Thyroid gland (tissue), 4 donors: Measurements from ENCODE around the gene NLRP5. TPM values are rescaled to one million over a fixed set of nuclear protein-coding genes. Genes with fewer than 3 reads are reported as not detected.

Experiments used
- DNase-seq, 2 donors: peaks; one replicate each; pipeline ENCODE4 v3.0.0-alpha.2; 2019
- H3K27ac ChIP-seq, 3 donors: fragments of 200-600 bp; sonication (generic); 1 replicate in 2 of 3; 2 replicates in 1 of 3; pipeline ENCODE4 v1.5.1; 2016 to 2019; ENCODE audit warnings: mild to moderate bottlenecking in 1 of 3, moderate library complexity in 1 of 3
- H3K27me3 ChIP-seq: fragments of 200-600 bp; sonication (generic); one replicate; pipeline ENCODE4 v1.5.1; 2019
- H3K36me3 ChIP-seq, 2 donors: fragments of 200-600 bp; sonication (generic); one replicate each; pipeline ENCODE4 v1.5.1; 2016 to 2019
- H3K4me1 ChIP-seq, 2 donors: fragments of 200-600 bp; sonication (generic); one replicate each; pipeline ENCODE4 v1.5.1; 2017 to 2019
- H3K4me3 ChIP-seq, 3 donors: fragments of 200-600 bp; sonication (generic); replicated peaks in 1 of 3; 1 replicate in 2 of 3; 2 replicates in 1 of 3; pipeline ENCODE4 v1.5.1; 2016; ENCODE audit warnings: mild to moderate bottlenecking in 1 of 3
- H3K9me3 ChIP-seq: fragments of 200-600 bp; sonication (generic); one replicate; pipeline ENCODE4 v1.5.1; 2017
- CTCF ChIP-seq, 6 experiments: fragments of 200-600 bp in 3 of 6; fragments of 450-650 bp in 3 of 6; sonication (generic) in 3 of 6; IDR thresholded peaks; one replicate each; pipeline ENCODE4 v1.5.1; 2016 to 2019; ENCODE audit warnings: antibody characterized with exemption in 6 of 6, mild to moderate bottlenecking in 2 of 6, inconsistent platforms in 1 of 6, moderate library complexity in 1 of 6
- POLR2A ChIP-seq, 2 donors: fragments of 450-650 bp; IDR thresholded peaks; one replicate each; pipeline ENCODE4 v1.6.1; 2017; ENCODE audit warnings: antibody characterized with exemption in 2 of 2, mild to moderate bottlenecking in 2 of 2, moderate library complexity in 1 of 2
- WGBS, 2 donors: methylation state at CpG; one replicate each; pipeline ENCODE4 v1.1.5; 2017; 5-methylcytosine and 5-hydroxymethylcytosine counted together
- intact Hi-C: fragments of 100-400 bp; cut with DNase I; formaldehyde crosslinking; loops from one replicate; pipeline ENCODE4 v1.15.1; 2023
- total RNA-seq, 4 donors: library from RNA; depleted of rRNA; stranded (reverse); fragments of >200 nt; gene quantifications; one replicate each; pipeline ENCODE4 v1.2.3, GENCODE V29; 2016

NLRP5 gene
- total RNA-seq, 4 donors from 2014 or later: not detected

- Histone ChIP-seq H3K4me1 (peaks cover 4 to 5% of the 10 kb centered on the region in 2 donors), H3K27me3 (no peaks in the 10 kb centered on the region), H3K36me3 (peaks cover 9 to 12% of the 10 kb centered on the region in 2 donors), H3K4me3 (no peak overlapping the region), H3K27ac (no peak overlapping the region), H3K9me3 (no peaks in the 10 kb centered on the region)
- no peak for DNase-seq
- WGBS, 2 donors: 94% methylated on average over 30 of the region's 31 CpGs
- intact Hi-C loops: loop anchor here (5.0 kb wide), 1 partner anchor 72 kb away; no protein-coding TSS in a partner anchor
- TF ChIP-seq POLR2A (IDR thresholded peaks at IDR 0.05): no peak
- no peak for TF ChIP-seq CTCF (IDR thresholded peaks at IDR 0.05)
Measured at GRCh38 chr19:56099638-56100539, 113.3 kb downstream of the NLRP5 start.

- H3K27ac ChIP-seq: no peak overlapping the region
- no peak overlapping the region for H3K4me3 ChIP-seq
- WGBS, 2 donors: 89 to 94% methylated on average over 18 to 25 of the region's 25 CpGs
- no peak for DNase-seq
- intact Hi-C loops: loop anchor here (5.0 kb wide), 1 partner anchor 71 kb away; no protein-coding TSS in a partner anchor
- peaks cover 13 to 17% of the 10 kb centered on the region in 2 donors for H3K4me1 ChIP-seq
- H3K9me3 ChIP-seq: no peaks in the 10 kb centered on the region
- TF ChIP-seq CTCF (IDR thresholded peaks at IDR 0.05): no peak
- no peak for TF ChIP-seq POLR2A (IDR thresholded peaks at IDR 0.05)
- H3K27me3 ChIP-seq: no peaks in the 10 kb centered on the region
- H3K36me3 ChIP-seq: peaks cover 9 to 12% of the 10 kb centered on the region in 2 donors
Measured at GRCh38 chr19:56101095-56101494, 114.5 kb downstream of the NLRP5 start.

DNA sequence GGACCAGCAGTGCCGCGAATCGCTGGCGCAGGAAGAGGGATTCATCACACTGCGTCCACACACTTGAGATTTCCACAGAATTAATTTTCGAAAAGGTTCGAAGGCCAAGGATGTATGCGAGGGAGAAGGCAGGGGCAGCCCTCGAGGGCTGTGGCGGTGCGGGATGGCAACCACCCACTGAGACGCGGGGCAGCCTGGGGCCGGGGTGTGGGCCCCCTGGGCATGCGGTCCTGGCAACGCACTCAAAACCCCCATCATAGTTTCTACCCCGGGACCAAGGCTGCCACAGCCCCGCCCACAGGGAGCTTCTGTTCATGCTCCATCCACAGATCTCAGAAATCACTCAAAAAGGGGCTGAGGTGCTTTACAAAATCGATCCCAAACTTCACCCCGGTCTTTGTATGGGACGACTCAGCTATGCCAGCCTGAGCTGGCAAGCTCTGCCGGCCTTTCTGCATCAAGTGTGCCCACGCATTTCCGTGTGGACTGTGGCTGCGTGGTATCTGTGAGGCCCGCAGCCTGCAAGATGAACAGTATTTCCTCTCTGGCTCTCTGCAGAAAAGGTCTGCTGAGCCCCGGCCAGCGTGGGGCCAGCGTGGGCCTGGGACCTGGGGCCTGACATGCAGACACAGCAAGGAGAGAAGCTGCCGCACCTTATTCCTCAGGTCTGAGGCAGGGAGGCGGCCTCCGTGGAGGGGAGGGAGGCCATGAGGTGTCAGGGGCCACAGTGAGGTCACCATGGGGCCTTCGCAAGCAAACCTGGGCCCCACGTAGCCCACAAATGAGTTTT is 115.4 kb downstream of the NLRP5 start:
- intact Hi-C loops: loop anchor here (5.0 kb wide), 1 partner anchor 70 kb away; no protein-coding TSS in a partner anchor
- H3K9me3 ChIP-seq: no peaks in the 10 kb centered on the region
- 86 to 93% methylated on average over 24 to 33 of the region's 34 CpGs for WGBS, 2 donors
- H3K4me3 ChIP-seq: no peak overlapping the region
- peaks cover 9 to 12% of the 10 kb centered on the region in 2 donors for H3K36me3 ChIP-seq
- peaks cover 14 to 25% of the 10 kb centered on the region in 2 donors for H3K4me1 ChIP-seq
- H3K27me3 ChIP-seq: no peaks in the 10 kb centered on the region
- no peak for TF ChIP-seq CTCF (IDR thresholded peaks at IDR 0.05)
- TF ChIP-seq POLR2A (IDR thresholded peaks at IDR 0.05): no peak
- DNase-seq: no peak
- H3K27ac ChIP-seq: no peak overlapping the region

DNA sequence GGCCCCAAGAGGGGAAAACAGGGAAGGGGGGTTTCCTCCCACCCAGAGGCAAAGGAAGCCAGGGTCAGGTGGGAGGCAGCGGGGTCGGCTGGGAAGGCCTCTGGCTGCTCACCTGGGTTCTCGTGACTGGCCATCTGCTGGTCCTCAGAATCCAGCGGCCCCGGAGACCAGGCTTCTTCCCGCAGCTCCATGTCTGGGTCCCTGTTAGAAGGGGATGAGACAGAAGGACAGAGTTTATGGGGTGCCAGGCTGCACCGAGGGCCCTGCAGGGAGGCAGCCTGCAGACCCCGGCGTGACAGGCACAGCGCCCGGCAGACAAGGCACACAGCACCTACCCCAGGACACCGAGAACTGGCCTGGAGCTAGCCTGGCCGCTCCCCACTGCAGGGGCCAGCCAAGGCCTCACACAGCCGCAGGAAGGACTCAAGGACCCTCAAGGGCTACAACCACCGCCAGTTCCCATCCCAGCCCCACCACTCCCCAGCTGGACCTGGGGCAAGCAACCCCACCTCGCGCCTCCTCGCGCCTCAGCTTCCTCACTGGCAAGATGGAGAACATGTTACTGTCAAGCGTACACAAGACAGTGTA is 116.5 kb downstream of the NLRP5 start:
- H3K4me3 ChIP-seq: no peak overlapping the region
- H3K27ac ChIP-seq: no peak overlapping the region
- peaks cover 9 to 12% of the 10 kb centered on the region in 2 donors for H3K36me3 ChIP-seq
- peaks cover 18 to 36% of the 10 kb centered on the region in 2 donors for H3K4me1 ChIP-seq
- TF ChIP-seq POLR2A (IDR thresholded peaks at IDR 0.05) (no peak), CTCF (IDR thresholded peaks at IDR 0.05) (no peak)
- WGBS, 2 donors: 78 to 85% methylated on average over 12 to 20 of the region's 20 CpGs
- intact Hi-C loops: loop anchor here (5.0 kb wide), 1 partner anchor 69 kb away; no protein-coding TSS in a partner anchor
- H3K9me3 ChIP-seq: no peaks in the 10 kb centered on the region
- no peak for DNase-seq
- H3K27me3 ChIP-seq: no peaks in the 10 kb centered on the region
